GM12892 (cell line): Measurements from ENCODE around the gene CAPZA2.

Source experiments
- POLR2A ChIP-seq: IDR thresholded peaks from 2 replicates; pipeline ENCODE4 v1.6.1; 2011; ENCODE audit warnings: low read depth, low read length, control low read depth
- POLR2AphosphoS5 ChIP-seq: IDR thresholded peaks from 2 replicates; pipeline ENCODE4 v1.6.1; 2011; ENCODE audit warnings: low read depth, low read length, control low read depth
- TAF1 ChIP-seq: IDR thresholded peaks from 2 replicates; pipeline ENCODE4 v1.6.1; 2011; ENCODE audit warnings: low read depth, mild to moderate bottlenecking, control low read depth, low read length, borderline replicate concordance

GRCh38 chr7:116888895-116889294, 26.5 kb downstream of the CAPZA2 start:
- TF ChIP-seq TAF1 (no peak), POLR2AphosphoS5 (no peak), POLR2A (no peak)
